Gastrocnemius medialis (tissue), 4 donors: ENCODE data around the gene PVR. TPM values are rescaled to one million over a fixed set of nuclear protein-coding genes. Genes with fewer than 3 reads are reported as not detected.

Source experiments
- ATAC-seq, 2 donors: fragments of 150-250 bp; one replicate each; pipeline ENCODE4 v1.9.1; 2016
- DNase-seq, 2 donors: peaks; one replicate each; pipeline ENCODE4 v3.0.0-alpha.2; 2019
- H3K27ac ChIP-seq, 4 donors: fragments of 200-600 bp; sonication (generic); 1 replicate in 1 of 4; 2 replicates in 3 of 4; pipeline ENCODE4 v1.5.1; 2016 to 2018; ENCODE audit warnings: mild to moderate bottlenecking in 2 of 4, moderate library complexity in 1 of 4
- H3K27me3 ChIP-seq, 3 donors: fragments of 200-600 bp; sonication (generic) in 2 of 3; 1 replicate in 1 of 3; 2 replicates in 2 of 3; pipeline versions ENCODE4 v1.5.1 to v1.6.0; 2016 to 2019; ENCODE audit warnings: mild to moderate bottlenecking in 1 of 3, moderate library complexity in 1 of 3
- H3K36me3 ChIP-seq, 2 donors: fragments of 200-600 bp; sonication (generic) in 1 of 2; one replicate each; pipeline ENCODE4 v1.5.1; 2017 to 2018
- H3K4me1 ChIP-seq, 2 donors: fragments of 200-600 bp; sonication (generic) in 1 of 2; one replicate each; pipeline ENCODE4 v1.5.1; 2016 to 2017; ENCODE audit warnings: mild to moderate bottlenecking in 2 of 2
- H3K4me3 ChIP-seq, 4 donors: fragments of 200-600 bp; sonication (generic) in 3 of 4; 1 replicate in 1 of 4; 2 replicates in 3 of 4; pipeline ENCODE4 v1.5.1; 2016 to 2019; ENCODE audit warnings: mild to moderate bottlenecking in 2 of 4
- H3K9me3 ChIP-seq, 3 donors: fragments of 200-600 bp; sonication (generic) in 2 of 3; 1 replicate in 1 of 3; 2 replicates in 2 of 3; pipeline ENCODE4 v1.5.1; 2016 to 2019
- CTCF ChIP-seq, 5 experiments: fragments of 450-650 bp in 3 of 5; fragments of 200-600 bp in 2 of 5; sonication (generic) in 2 of 5; IDR thresholded peaks in 4 of 5; conservative IDR thresholded peaks in 1 of 5; 1 replicate in 4 of 5; 2 replicates in 1 of 5; pipeline ENCODE4 v1.5.1; 2016 to 2019; ENCODE audit warnings: antibody characterized with exemption in 5 of 5, mild to moderate bottlenecking in 3 of 5, moderate library complexity in 3 of 5
- POLR2A ChIP-seq, 2 donors: fragments of 450-650 bp; IDR thresholded peaks; one replicate each; pipeline ENCODE4 v1.6.1; 2017; ENCODE audit warnings: antibody characterized with exemption in 2 of 2, mild to moderate bottlenecking in 2 of 2, moderate library complexity in 2 of 2
- in situ Hi-C, 4 donors: fragments of 200-750 bp; cut with MboI; loops; one replicate each; pipeline versions ENCODE4 v1.15.0 to v1.8.0; 2017; ENCODE audit warnings: low sequenced_read_pairs in 4 of 4
- intact Hi-C: fragments of 100-400 bp; cut with DNase I; formaldehyde crosslinking; loops from one replicate; pipeline ENCODE4 v1.15.1; 2023; ENCODE audit warnings: low total_unique reads
- total RNA-seq, 4 donors: library from RNA; depleted of rRNA; stranded (reverse); fragments of >200 nt; gene quantifications; one replicate each; pipeline versions ENCODE4 v1.1.0 to v1.2.3, GENCODE V29; 2016

PVR gene
- total RNA-seq, 4 donors from 2014 or later: 27.3 to 60.2 (median 33.9) TPM

DNA sequence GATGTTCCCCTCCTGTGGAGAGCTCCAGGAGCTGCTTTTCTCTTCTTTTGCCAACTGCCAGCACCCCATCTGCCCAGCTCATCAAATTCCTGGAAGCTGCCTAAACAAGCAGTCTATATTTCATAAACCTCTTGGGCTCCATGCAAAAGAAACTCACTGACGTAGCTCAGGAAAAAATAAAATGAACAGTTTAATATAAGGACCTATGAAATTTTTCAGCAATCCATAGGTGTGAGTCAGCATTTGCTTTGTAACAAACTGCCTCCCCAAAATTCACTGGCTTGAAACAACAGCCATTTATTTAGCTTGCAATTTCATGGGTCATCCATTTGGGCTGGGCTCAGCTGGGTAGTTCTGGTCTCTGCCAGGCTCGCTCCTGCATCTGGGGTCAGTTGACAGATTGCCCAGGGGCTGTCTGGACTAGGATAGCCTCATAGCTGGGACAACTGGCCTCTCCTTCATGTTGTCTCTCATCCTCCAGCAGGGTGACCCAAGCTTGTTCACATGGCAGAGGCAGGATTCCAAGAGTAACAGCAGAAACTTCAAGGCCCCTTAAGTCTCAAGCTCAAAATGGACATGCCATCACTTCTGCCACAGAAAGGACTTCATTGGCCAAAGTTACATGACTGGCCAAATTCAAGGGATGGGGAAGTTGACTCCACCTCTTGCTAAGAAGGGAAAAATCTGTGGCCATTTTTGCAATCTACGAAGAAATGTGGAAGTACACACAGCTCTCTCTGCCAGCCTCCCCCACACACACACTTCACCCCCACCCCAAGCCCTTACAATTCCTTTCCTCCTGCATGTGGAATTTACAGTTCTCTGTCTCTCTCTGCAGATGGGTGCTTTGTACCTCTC is 7.9 kb upstream of the PVR start:
- no peak for ATAC-seq
- in situ Hi-C loops: no loop called here
- intact Hi-C loops: no loop called here
- Histone ChIP-seq H3K9me3 (no peaks in the 10 kb centered on the region), H3K27me3 (no peaks in the 10 kb centered on the region), H3K36me3 (no peaks in the 10 kb centered on the region), H3K27ac (no peak overlapping the region), H3K4me3 (no peak overlapping the region), H3K4me1 (peaks cover 9 to 10% of the 10 kb centered on the region in 2 donors)
- TF ChIP-seq POLR2A (IDR thresholded peaks at IDR 0.05) (no peak), CTCF (IDR thresholded peaks at IDR 0.05 in 4 of 5, conservative IDR thresholded peaks at IDR 0.05 in 1 of 5) (no peak)
- DNase-seq: no peak

GRCh38 chr19:44636439-44637389 is 7.0 kb upstream of the PVR start:
- Histone ChIP-seq H3K4me3 (no peak overlapping the region), H3K27ac (no peak overlapping the region), H3K4me1 (peaks cover 10 to 19% of the 10 kb centered on the region in 2 donors), H3K27me3 (no peaks in the 10 kb centered on the region), H3K9me3 (no peaks in the 10 kb centered on the region), H3K36me3 (no peaks in the 10 kb centered on the region)
- ATAC-seq: no peak
- TF ChIP-seq CTCF (IDR thresholded peaks at IDR 0.05 in 4 of 5, conservative IDR thresholded peaks at IDR 0.05 in 1 of 5) (no peak), POLR2A (IDR thresholded peaks at IDR 0.05) (no peak)
- no peak for DNase-seq
- intact Hi-C loops: no loop called here
- in situ Hi-C loops: no loop called here

- no peak overlapping the region for H3K27ac ChIP-seq
- DNase-seq: no peak
- ATAC-seq: no peak
- TF ChIP-seq CTCF (IDR thresholded peaks at IDR 0.05 in 4 of 5, conservative IDR thresholded peaks at IDR 0.05 in 1 of 5) (no peak), POLR2A (IDR thresholded peaks at IDR 0.05) (no peak)
- in situ Hi-C loops (no loop called here), intact Hi-C loops (no loop called here)
- no peaks in the 10 kb centered on the region for H3K9me3 ChIP-seq
- peaks cover 10 to 21% of the 10 kb centered on the region in 2 donors for H3K4me1 ChIP-seq
- no peak overlapping the region for H3K4me3 ChIP-seq
- no peaks in the 10 kb centered on the region for H3K27me3 ChIP-seq
- H3K36me3 ChIP-seq: no peaks in the 10 kb centered on the region
Measured at GRCh38 chr19:44637390-44637764, 6.3 kb upstream of the PVR start.

DNA sequence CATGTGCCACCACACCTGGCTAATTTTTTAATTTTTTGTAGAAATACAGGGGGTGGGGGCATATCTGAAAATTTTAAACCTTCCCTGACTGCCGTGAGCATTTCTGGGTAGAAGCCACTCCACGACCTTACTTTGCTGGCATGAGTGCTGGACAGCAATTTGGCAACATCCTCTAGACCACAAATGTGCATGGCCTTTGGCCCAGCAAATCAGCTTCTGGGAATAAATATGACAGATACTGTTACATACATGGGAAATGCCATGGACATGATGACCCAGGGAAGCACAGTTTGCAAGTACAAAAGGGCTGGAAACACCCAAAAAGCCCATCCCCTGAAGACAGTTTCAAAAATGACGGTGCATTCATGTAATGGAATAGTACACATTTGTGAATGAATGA is 3.2 kb upstream of the PVR start:
- Histone ChIP-seq H3K9me3 (no peaks in the 10 kb centered on the region), H3K27me3 (no peaks in the 10 kb centered on the region), H3K27ac (peak overlapping the region in 1 of 4 donors; percentile 59), H3K36me3 (no peaks in the 10 kb centered on the region), H3K4me1 (peaks cover 16% of the 10 kb centered on the region in 2 donors), H3K4me3 (no peak overlapping the region)
- no peak for TF ChIP-seq CTCF (IDR thresholded peaks at IDR 0.05 in 4 of 5, conservative IDR thresholded peaks at IDR 0.05 in 1 of 5)
- no peak for TF ChIP-seq POLR2A (IDR thresholded peaks at IDR 0.05)
- ATAC-seq (peak; percentile 48 to 71), DNase-seq (peak; percentile 29 to 39)
- in situ Hi-C loops (no loop called here), intact Hi-C loops (loop anchor here (5.0 kb wide), 2 partner anchors 53 to 813 kb away; partner anchors contain the start of gene ZNF283)
